GM18526 (cell line): ENCODE data around the gene GNPTG.

Experiments
- POLR2A ChIP-seq: IDR thresholded peaks from 3 replicates; pipeline ENCODE4 v1.6.1; 2011; ENCODE audit not compliant: insufficient read length; ENCODE audit errors: extremely low read depth

GNPTG gene

DNA sequence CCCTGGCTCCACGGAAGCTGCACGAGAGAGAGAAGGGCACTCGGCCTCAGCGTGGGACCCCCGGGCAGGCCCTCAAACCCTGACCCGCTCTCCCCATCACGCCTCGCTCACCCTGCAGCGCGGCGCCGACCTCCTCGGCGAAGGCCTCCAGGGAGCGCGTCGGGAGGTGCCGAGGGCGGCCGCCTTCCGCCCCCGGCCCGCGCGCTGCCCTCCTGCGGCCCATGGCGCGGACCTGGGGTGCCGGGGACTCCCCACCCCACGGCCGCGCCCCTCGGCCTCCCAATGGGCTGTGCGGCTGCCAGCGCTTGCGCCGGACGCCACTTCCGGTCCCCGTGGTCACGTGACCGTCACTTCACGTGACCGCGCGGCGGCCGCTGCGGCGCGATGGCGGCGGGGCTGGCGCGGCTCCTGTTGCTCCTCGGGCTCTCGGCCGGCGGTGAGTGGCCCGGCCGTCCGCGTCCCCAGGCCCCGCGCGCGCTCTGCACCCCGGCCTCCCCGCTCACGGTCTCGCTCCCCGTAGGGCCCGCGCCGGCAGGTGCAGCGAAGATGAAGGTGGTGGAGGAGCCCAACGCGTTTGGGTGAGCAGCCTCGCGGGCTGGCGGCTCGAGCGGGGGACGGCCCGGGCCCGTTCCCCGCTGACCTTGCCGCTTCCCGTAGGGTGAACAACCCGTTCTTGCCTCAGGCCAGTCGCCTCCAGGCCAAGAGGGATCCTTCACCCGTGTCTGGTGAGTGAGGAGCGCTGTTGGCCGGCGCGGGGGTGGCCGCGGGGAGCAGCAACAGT, at the start of gene GNPTG, which contains the start of gene TSR3:
Gene GNPTG, plus strand, starts transcription at position 350 of the 781 bp plus-strand sequence. Its CDS starts 35 bp downstream, at position 385.
Gene TSR3, minus strand, starts transcription at position 297 of the 781 bp plus-strand sequence. Its CDS starts 74 bp downstream, at position 223.
- TF ChIP-seq POLR2A, result peak; percentile 83

DNA sequence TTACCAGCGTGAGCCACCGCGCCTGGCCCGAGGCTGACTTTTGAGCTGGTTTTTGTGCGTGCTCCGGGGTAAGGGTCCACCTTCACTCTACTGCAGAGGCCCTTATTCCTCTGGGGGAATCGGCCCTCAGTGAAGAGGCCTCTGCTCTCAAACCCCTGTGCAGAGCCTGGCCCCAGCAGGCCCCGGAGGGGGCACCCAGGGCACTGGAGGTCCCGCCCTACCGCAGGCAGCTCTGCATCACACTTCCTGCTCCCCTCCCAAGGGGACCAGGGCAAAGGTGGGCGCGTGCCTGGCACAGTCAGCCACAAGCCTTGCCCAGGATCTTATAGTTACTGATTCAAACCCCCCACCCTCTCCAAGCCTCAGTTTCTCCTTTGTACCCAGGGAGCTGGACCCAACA, 45.9 kb upstream of the GNPTG start:
- no peak for TF ChIP-seq POLR2A

DNA sequence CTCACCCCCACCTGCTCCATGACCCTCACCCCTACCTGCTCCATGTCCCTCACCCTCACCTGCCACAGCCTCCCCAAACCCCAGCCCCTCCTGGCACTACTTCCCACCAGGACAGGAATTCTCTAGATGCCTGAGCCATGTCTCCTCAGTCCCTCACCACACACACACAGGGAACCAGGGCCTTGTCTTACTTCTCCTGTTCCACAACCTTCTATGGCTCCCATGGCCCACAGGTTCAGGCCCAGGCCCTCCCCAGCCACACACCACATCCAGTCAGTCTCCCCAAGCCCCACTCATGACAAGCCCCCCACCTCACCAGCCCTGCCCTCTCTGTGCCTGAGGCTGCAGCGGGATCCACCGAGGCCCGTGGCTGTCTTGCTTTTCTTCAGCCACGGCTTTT, 45.4 kb upstream of the GNPTG start:
- TF ChIP-seq POLR2A, result no peak

DNA sequence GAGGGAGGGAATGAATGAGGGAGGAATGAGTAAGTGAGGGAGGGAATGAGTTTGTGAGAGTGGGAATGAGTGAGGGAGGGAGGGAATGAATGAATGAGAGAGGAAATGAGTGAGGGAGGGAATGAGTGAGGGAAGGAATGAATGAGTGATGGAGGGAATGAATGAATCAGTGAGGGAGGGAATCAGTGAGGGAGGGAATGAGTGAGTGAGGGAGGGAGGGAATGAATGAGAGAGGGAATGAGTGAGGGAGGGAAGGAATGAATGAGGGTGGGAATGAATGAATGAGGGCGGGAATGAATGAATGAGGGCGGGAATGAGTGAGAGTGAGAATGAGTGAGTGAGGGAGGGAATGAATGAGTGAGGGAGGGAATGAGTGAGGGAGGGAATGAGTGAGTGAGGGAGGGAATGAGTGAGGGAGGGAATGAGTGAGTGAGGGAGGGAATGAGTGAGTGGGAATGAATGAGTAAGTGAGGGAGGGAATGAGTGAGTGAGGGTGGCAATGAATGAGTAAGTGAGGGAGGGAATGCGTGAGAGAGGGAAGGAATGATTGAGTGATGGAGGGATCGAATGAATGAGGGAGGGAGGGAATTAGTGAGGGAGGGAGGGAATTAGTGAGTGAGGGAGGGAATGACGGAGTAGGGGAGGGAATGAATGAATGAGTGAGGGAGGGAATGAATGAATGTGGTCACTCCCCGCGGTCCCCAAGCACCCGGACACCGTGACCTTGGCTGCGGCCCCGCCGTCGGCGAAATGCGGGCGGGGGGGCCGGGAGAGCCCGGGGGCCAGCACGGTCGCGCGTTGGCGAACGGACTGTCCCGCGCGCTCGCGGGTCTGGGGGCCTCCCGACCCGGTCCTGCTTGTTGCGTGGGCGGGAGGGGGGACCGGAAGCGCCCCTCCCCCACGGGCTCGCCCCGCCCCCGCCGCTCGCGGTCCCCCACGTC, 43.4 kb upstream of the GNPTG start:
- TF ChIP-seq POLR2A, result peak; percentile 63

DNA sequence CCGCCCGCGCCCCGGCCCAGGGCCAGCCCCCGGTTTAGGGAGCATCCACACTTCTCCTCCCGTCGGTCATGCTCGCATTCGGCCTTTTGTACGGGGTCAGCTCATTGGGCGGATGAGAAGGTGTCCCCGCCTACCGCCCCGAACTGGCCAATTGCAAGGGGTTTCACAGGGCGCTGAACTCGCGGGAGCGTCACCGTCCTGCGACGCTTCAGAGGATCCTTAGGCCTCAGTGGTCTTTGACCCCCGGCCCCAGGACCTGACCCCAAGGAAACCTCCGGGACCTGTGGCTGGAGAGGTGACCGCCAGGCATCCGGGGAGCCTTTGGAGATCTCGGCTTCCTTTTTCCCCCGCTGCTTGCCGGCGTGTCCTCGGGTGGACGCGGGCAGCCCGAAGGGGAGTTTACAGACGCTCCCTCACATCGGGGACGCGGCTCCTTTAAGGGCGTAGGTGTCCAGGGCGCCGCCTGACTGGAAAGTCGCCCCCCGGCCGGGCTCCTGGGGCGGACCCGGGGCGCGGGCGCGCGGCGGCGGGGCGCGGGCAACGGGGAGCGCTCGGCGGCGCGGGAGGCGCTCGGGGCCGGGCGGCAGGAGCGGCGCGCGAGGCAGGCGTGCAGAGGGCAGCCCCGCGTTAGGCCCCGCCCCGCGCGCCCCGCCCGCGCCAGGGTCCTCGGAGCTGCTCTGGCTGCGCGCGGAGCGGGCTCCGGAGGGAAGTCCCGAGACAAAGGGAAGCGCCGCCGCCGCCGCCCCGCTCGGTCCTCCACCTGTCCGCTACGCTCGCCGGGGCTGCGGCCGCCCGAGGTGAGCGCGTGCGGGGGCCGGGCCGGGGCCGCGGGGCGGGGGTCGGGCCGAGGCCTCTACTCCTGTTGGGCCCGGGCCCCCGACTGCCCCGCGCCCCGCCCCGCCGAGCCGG, 42.5 kb upstream of the GNPTG start, which contains the start of gene UBE2I:
Gene UBE2I, plus strand, starts transcription at position 660 of the 909 bp plus-strand sequence. CDS start 4,395 bp downstream, outside the sequence.
- peak; percentile 69 for TF ChIP-seq POLR2A

DNA sequence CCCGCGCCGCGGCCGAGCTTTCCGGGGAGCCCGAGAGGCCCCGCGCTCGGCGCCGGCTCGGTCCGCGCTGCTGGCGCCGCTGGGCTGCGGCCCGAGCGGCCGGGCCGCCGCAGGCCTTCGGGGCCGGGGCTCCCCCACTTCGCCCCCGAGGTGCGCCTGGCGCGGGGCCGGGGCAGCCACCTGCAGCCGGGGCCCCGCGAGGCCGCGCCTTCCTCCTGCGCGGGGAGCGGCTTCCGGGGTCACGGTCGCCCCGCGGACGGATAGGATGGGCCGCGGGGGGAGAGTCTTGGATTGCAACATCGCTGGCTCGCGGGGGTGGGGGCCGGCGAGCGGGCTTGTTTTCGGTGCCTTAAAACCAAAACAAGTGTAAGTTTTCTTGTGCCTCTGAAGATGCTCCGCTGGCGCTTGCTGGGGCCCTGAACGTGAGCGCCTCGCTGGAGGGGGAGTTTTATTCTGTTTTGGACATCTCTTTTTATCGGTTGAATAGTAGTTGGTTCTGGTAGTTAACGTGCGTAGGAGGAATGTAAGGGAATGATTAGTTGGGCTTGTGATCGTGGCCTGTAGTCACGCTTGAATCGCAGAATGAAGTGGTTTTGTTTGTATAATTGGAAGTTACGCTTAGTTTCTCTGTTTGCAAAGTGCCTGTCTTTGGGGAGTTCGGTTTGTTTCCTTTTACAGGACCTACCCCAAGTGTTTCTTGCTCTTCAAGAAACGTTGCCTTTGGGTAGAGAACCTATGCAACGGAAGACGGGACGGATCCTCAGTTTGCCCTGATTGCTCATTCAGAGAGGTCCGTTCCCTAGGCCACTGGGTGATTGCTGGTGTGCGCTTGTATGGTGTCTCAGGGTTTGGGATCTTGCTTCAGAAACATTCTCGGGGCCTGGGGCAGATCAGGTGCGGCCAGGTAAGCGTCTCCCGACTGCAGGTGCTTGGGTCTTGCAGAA, 41.6 kb upstream of the GNPTG start:
- no peak for TF ChIP-seq POLR2A

- TF ChIP-seq POLR2A, result no peak
Measured at GRCh38 chr16:1310832-1311200, 40.9 kb upstream of the GNPTG start.

DNA sequence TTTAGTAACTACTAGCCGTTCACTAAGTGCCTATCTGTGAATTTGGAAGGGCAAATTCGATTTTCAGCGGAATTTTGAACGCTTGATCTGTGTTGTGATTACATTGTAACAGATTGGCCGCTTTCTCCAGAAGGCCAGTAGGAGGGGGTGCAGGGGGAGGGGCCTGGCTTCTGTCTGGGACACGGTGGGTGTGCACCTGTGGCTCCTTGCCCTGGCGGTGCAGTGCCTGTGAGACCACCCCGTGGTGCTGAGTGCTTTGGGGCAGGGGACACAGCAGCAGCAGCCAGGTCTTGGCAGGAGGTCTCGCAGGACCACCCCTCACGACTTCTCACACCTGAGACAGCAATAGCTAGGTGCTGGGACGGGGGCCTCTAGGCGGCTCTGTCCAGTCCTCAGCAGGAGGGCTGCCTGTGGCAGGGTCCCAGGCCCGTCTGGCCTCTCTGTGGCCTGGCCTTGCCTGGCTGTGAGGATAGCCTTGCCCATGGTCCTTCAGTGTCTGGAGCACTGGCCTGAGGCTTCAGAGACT, 40.5 kb upstream of the GNPTG start:
- no peak for TF ChIP-seq POLR2A

DNA sequence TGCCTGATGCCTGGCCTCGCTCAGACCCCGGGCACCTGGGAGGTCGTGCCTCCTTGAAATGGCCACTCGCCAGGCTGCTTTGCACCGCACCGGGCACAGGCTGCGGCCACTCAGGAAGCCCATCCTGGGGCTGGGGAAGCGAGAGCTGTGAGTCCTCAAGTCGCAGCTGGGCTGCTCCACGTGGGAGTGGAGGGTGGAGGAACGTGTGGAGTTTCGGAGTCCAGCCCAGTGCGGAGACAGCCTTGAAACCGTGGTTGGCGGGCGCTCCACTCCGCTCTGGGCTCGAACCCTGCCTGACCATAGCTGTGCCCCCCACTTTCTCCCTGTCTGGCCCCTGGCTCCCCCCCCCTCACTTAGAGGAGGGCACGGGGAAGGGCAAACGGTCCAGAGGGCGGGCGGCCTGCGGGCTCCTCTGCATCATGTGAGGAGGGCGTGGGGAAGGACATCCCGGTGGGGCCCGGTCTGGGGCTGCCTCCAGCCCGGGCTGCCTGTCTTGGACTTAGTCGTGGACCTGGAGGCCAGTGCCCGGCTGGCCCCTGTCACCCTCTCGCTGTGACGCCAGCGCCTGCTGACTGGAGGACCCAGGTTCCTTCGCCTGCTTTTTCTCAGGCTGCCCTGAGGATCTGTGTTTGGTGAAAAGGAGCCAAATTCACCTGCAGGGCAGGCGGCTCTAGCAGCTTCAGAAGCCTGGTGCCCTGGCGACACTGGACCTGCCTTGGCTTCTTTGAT, 39.8 kb upstream of the GNPTG start:
- no peak for TF ChIP-seq POLR2A

GRCh38 chr16:1312467-1312816, 39.3 kb upstream of the GNPTG start:
- TF ChIP-seq POLR2A, result no peak

DNA sequence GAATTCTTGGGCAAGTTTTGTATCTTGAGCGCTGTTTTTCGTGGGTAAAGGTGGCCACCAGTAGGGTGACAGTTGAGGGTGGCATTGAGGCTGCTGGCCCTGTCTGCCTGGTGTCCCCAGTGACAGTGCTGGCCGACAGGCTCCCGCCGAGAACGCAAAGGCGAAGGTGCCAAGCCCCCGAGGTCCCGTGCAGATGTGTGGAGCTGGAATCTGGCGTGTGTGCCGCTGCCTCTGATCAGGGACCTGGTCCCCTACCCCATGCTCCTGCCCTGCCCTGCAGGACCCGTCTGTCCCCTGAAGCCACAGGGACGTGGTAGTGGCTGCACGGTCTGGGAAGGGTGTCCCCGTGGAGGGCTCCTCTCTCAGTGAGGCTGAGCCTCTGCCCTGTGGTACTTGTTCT, 38.8 kb upstream of the GNPTG start:
- TF ChIP-seq POLR2A, result no peak

GRCh38 chr16:1313721-1314369, 37.9 kb upstream of the GNPTG start:
- TF ChIP-seq POLR2A, result no peak
